GDM1 (cell line): ENCODE data around the gene CCDC88C.
"Not testable (repeated sequence)": the region's sequence is repeated elsewhere in the genome, so short reads cannot be mapped to it uniquely, and the experiment has no call there.

Experiments used
- DNase-seq: peaks from one replicate; lab custom pipeline; 2025; lab: John Stamatoyannopoulos, UW

The CCDC88C gene

GRCh38 chr14:91270188-91270587 is 147.4 kb downstream of the CCDC88C start:
- no peak for DNase-seq

GRCh38 chr14:91269076-91269991 is 148.3 kb downstream of the CCDC88C start:
- no peak for DNase-seq

GRCh38 chr14:91267965-91268437 is 149.6 kb downstream of the CCDC88C start:
- DNase-seq = no peak

- not testable (repeated sequence) for DNase-seq
Measured at GRCh38 chr14:91266276-91266675, 151.3 kb downstream of the CCDC88C start.

- no peak for DNase-seq
Measured at GRCh38 chr14:91265404-91265803, 152.2 kb downstream of the CCDC88C start.

- no peak for DNase-seq
Measured at GRCh38 chr14:91264151-91265150, 153.2 kb downstream of the CCDC88C start.

- DNase-seq = no peak
Measured at GRCh38 chr14:91263329-91263728, 154.3 kb downstream of the CCDC88C start.

- DNase-seq = no peak
Measured at GRCh38 chr14:91261986-91262549, 155.6 kb downstream of the CCDC88C start.

GRCh38 chr14:91261115-91261514 is 156.5 kb downstream of the CCDC88C start:
- DNase-seq = no peak

GRCh38 chr14:91258876-91259275 is 158.7 kb downstream of the CCDC88C start:
- no peak for DNase-seq

GRCh38 chr14:91258011-91258618 is 159.5 kb downstream of the CCDC88C start:
- no peak for DNase-seq

GRCh38 chr14:91257328-91258010 is 160.2 kb downstream of the CCDC88C start:
- DNase-seq = no peak

GRCh38 chr14:91256661-91257060 is 161.0 kb downstream of the CCDC88C start:
- DNase-seq = no peak

- no peak for DNase-seq
Measured at GRCh38 chr14:91255026-91255695, 162.5 kb downstream of the CCDC88C start.

GRCh38 chr14:91254461-91254860 is 163.2 kb downstream of the CCDC88C start:
- DNase-seq = no peak

GRCh38 chr14:91253795-91254323 is 163.8 kb downstream of the CCDC88C start:
- DNase-seq = no peak

- no peak for DNase-seq
Measured at GRCh38 chr14:91252871-91253794, 164.5 kb downstream of the CCDC88C start.

- no peak for DNase-seq
Measured at GRCh38 chr14:91250912-91251311, 166.7 kb downstream of the CCDC88C start.
